Activated CD4-positive, alpha-beta T cell treated with anti-CD3 and anti-CD28 coated beads, Interleukin-2, amount 50 U/mL, for 48 hours (primary cell): ENCODE data around the gene LEAP2.
"Not testable (repeated sequence)": the region's sequence is repeated elsewhere in the genome, so short reads cannot be mapped to it uniquely, and the experiment has no call there.

ENCODE experiments used
- DNase-seq, 2 experiments: peaks; one replicate each; pipeline ENCODE4 v3.0.0-alpha.2; 2020

LEAP2 gene

DNA sequence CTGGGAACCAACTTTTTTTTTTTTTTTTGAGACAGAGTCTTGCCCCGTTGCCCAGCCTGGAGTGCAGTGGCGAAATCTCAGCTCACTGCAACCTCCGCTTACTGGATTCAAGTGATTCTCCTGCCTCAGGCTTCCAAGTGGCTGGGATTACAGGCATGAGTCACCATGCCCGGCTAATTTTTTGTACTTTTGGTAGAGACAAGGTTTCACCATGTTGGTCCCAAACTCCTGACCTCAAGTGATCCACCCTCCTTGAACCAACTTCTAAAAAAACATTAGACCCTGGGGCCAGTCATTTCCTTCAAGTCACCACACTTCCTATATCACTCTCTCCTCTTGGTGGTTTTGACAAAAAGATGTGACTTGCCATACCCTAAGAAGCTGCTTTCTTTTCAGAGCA is 32.2 kb upstream of the LEAP2 start:
- DNase-seq, result no peak

DNA sequence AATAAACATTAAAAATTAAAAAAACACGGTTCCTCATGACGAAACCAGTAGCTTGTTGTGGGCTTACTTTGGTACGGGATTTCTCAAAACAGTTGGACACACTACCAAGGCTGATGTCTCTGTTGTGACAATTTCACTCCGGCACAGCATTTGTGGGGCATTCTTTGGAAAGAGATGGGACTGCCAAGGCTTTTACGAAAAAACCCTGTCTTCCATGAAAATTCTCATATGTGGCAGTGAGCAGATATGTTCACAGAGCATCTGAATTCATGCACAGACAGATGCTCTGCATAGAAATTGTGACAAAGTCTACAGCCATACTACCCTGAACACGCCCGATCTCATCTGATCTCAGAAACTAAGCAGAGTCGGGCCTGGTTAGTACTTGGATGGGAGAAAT is 25.2 kb upstream of the LEAP2 start:
- DNase-seq, result no peak

DNA sequence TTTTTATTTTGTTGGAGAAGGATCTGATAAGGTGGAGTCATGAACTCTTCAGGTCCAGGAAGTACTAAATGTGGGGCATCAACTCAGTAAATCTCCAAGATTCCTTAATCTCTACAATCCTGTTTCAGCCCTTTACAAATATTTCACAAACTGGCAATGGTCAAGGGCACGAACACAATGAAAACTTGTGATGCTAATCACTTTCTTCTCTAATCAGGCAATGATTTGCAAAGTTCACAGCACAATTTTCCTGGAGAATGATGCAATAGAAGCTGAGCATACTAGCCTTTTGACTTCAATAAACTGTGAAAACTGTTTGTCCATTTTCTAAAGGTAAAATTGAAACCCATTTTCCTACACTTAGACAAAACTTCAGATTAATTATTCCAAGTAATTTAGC is 24.1 kb upstream of the LEAP2 start:
- no peak for DNase-seq

DNA sequence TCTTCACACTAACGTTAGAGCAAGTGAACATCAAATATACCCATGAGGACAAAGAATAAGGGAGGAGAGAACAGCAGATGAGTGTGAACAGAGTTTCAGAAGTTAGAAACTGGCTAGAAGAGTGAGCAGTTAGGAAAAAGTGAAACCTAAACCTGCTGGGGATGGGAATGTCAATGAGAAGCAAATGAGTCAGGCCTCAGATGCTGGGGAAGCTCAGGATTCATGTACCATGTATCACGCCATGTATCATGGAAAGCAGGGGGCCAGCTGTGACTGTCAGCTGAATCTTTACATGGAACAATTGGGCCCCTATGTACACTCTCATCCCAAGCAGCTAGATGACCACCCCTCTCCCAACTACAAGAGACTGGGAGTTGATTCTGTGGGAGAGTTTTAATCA is 23.4 kb upstream of the LEAP2 start:
- DNase-seq, result no peak

DNA sequence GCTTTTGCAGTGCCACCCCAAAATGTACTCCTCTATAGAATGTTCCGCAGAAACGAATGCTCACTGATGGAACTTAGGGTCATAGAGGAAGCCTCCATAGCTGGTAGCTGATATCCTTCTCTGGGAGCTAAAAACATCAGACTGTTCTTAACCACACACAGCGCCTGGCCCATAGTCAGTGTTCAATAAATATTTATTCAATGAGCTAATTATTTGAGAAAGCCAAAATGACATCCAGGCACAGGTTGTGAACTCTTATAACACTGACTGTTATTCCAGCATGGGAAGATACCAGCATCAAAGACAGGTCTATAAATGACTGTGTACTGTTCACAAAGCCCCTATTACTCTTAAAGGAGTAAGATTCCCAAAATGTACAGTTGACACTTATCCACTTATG is 20.1 kb upstream of the LEAP2 start:
- no peak for DNase-seq

DNA sequence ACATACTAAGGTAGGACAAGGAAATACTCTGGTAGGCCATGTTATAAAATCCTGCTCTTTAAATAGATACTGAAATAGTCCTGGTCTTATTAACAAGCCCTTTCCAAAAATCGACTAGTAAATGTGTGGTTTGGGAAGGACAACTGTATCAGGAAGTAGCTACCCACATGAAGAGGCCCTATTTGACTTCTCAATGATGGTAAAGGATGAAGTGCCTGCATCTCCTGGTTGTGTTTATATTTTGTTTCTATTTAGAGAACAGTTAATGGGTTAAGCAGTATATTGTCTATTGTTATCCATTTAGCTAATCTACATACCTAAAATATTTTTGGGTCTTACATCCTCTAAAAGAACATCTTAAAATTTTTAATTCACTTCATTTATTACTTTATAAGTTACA is 19.7 kb upstream of the LEAP2 start:
- no peak for DNase-seq

DNA sequence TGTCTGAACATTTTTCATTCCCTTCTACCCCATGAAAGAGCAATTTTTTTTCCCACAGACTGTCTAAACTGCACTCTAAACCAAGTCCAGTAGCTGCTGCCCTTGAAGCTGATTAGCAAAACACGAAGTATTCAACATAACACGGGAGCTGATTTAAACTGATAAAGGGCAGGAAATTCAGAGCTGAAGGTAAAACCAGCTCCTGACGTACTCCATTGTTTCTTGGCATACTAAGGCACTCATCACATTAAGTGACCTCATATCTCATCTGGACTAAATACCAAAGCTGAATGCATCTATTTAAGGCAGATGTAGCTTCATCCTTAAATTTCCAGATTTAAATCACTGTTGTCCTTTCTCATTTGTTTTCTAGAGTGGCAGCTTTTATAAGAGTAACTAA is 19.2 kb upstream of the LEAP2 start:
- no peak for DNase-seq

DNA sequence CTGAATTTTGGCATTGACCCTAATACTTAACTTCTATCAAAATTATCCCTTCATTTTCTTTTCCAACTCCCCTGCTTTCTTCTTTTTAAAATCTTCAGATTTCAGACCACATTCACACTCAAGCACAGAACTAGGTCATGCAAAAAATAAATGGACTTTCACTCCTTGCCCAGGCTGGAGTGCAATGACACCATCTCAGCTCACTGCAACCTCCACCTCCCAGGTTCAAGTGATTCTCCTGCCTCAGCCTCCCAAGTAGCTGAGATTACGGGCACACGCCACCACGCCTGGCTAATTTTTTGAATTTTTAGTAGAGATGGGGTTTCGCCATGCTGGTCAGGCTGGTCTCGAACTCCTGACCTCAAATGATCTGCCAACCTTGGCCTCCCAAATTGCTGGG is 18.5 kb upstream of the LEAP2 start:
- not testable (repeated sequence) for DNase-seq

DNA sequence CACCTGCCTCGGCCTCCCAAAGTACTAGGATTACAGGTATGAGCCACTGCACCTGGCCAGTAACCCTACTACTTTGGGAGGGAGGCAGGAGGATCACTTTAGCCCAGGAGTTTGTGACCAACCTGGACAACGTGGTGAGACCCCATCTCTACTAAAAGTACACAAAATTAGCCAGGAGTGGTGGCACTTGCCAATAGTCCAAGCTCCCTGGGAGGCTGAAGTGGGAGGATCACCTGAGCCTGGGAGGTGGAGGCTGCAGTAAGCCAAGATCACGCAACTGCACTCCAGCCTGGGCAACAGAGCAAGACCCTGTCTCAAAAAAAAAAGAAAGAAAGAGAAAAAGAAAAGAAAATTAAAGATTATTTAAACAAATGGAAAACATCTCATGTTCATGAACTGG is 17.5 kb upstream of the LEAP2 start:
- DNase-seq, result no peak

DNA sequence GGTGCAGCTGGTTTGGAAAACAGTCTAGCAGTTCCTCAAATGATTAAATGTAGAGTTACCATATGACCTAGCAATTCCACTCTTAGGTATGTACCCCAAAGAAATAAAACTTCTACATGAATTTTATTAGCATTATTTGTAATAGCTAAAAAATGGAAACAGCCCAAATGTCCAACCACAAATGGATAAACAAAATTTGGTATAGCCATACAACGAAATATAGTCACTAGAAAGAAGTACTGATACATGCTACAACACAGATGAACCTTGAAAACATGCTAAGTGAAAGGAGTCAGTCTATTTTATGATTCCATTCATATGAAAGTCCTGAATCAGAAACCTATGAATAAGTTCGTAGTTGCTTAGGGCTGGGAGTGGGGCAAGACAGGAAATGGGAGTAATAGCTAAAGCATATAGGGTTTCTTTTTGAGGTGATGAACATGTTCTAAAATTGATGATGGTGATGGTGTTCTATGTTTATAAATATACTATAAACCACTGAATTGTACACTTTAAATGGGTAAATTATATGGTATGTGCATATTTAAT is 13.5 kb upstream of the LEAP2 start:
- DNase-seq, result no peak

DNA sequence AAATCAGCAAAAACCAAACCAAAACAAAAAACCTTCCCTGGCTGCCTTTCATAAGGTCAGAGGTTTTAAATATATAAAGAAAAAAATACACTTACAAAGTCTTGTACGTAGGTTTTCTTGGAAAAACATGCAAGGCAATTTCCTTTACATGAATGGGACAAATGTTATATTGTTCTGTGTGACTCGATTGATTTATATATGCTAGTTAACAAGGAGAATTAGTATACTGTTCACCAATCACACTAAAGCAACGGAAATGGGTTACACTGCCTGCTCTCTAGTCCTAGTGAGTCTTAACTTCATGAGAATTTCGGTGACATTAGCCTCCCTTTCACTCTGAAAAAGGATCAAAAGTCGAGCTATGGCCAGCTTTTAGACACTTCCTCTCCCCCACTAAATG is 12.7 kb upstream of the LEAP2 start:
- DNase-seq, result no peak

DNA sequence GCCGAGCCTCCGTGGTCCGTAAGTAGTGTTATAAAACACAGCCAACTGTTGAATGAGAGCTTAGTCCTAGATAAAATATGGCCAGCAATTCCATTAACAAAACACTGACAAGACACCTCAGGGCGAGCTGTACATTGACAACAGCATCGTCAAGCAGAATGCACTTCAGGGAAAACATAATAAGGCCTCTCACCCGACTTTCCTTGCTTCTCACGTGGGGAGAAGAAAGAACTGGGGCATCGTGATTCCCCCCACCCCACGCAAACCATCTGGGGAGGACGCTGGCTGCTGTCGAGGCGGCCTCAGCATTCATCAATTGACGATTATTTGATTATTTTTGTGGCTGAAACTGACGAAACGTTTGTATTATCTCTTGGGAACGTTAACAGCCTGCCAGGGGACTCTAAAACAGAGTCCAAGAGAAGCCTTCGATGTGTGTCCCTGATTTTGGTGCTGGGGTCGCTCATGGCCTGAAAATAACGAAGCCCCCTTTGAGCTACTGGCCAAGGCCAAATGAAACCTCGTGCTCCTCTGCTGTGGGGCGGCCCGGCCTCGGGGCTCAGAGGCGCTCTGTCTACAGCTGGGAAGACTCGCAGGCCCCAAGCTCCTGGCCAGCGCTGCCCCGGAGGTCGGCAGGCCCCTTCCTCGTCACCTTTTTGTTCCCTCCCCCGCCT is 7.7 kb upstream of the LEAP2 start:
- DNase-seq, result no peak

DNA sequence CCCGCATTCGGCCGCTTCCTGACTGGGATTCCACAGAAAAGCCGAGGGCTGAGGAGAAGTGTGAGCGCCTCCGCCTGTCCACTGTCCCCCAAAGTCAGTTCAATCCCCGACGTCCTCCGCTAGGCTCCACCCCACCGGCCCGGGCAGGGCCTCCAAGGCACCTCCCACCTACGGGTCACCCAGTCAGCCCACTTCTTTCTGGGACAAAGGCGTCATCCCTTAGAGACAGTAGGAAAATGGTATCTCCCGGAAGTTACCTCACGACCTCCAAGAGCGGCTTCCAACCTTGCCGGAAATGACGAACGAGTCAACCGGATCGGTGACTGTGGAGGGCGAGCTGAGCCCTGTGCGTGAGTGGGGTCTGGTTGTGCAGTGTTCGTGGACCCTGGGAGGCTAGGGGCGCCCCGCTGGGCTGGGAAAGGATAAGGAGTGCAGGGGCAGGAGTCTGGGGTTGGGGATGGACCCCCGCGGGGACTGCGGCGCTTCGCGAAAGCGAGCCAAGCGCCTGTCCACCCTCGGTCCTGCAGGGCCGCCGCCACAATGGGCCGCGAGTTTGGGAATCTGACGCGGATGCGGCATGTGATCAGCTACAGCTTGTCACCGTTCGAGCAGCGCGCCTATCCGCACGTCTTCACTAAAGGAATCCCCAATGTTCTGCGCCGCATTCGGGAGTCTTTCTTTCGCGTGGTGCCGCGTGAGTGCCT is 7.0 kb upstream of the LEAP2 start, which contains the start of the genes GDF9 and UQCRQ:
Gene GDF9, minus strand, starts transcription at position 128 of the 704 bp plus-strand sequence. CDS start 1,936 bp downstream, outside the sequence.
Gene UQCRQ, plus strand, starts transcription at position 301 of the 704 bp plus-strand sequence. Its CDS starts 240 bp downstream, at position 541.
- DNase-seq, result peak; percentile 92 to 94

DNA sequence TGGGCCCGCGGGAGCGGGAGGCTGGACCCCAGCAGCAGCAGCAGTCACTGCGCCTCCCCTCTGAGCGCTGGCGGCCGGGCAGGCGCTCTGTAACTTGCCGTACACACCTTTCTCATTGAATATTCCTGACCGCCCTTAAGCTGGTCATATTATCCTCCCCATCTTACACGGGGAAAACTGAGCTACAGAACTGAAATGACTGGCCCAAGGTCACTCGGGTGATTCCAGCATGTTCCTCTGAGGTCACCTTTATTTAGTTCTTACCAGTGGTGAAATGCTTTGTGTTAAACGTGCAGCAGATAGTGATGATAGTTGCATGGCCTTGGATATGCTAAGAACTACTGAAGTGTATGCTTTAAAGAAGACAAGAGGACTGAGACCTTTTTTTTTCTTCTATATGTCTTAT is 6.4 kb upstream of the LEAP2 start:
- DNase-seq, result no peak

DNA sequence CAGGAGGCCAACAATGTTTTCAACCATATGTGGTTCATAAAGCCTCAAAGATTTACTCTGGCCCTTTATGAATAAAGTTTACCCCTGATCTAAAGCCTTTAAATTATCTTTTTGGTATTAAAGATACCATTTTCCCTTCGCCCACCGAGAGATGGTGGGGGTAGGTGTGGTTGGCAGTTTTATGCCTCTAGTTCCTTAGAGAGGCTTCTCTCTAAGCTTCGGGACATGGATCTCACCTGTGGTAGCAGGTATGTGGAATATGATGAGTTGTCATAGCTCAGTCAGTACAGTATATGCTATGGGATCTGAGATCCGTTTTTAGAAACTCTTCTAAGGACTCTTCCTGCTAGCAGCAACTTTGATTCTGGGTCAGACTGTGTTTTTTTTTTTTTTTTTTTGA is 4.7 kb upstream of the LEAP2 start:
- DNase-seq, result no peak

DNA sequence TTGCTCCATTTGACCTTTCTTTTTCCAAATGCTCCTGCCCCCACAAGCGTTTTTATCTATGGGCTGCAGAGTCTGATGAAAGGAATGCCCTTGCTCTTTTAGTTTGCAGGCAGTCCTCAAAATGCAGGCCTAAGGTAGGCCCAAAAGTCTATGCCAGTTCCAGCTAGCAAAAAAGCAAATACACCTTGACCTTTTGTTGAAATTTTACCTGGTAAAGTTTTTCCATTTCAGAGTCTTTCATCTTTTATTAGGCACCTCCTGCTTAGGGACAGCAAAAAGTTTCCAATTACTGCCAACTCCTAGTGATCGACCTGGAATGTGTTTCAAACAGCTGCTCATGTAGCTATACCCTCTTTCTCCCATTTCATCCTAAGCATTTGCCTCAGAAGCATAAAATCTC is 2.7 kb upstream of the LEAP2 start:
- DNase-seq, result no peak

DNA sequence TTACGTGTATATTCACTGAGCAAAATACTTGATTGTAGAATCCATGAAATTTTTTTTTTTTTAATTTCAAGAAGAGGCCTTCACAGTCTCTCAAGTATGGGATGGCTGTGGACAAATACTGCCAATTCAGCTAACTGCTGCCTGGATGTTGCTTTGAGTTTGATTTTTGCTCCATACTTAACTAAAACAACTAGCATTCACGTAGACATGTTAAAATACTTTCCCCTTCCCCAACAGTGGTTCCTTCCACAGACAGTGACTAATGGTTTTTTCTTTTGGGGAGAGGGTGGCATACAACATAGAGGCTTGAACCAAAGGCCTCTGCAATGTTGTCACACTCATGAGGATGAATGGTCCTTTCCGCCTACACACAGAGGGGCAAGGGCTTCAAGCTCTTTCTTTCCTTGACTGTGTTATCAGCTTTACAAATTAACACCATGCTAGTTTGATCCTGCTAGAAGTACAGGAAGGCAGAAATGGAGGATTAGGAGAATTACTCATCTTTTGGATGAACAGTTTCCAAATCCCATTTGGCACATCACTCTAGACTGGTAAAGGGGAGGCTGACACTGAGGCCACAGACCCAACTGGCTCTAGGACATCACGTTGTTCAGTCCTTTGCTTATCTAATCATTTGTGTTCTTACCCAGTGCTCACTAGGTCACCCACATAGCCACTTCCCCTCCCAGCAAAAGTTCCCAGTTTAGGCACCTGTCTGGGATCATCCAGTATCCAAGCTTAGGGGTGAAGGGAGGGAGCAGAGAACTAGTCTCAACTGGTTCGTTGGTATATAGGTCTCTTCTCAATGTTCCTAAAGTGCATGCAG is 1.8 kb upstream of the LEAP2 start:
- DNase-seq, result no peak

DNA sequence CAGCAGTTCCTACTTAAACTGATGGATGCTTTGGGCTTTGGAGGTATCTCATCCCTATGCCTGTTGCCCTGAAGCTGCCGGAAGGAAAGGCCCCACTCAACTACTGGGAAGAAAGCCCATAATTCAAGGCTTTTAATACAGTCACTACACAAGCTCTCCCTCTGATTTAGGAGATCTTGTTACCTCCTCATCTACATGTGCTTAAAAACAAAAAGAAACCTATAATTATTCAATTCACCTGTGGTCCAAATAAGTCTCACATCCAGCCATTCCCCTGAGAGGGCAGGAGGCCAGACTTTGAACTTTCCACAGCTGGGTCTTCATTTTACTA is 715 bp upstream of the LEAP2 start:
- no peak for DNase-seq

DNA sequence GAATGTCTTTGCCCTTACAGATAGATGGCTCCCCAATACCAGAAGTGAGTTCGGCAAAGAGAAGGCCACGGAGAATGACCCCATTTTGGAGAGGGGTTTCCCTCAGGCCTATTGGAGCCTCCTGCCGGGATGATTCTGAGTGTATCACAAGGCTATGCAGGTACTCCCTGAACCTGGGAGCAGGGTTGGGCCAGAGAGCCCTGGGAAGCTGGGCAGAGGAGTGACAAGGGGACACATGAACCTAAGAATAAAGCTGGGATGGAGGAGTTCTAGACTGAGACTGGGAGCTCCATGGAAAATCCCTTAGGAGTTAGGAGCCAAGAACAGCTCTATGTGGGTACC is 433 bp downstream of the LEAP2 start:
- DNase-seq, result no peak

DNA sequence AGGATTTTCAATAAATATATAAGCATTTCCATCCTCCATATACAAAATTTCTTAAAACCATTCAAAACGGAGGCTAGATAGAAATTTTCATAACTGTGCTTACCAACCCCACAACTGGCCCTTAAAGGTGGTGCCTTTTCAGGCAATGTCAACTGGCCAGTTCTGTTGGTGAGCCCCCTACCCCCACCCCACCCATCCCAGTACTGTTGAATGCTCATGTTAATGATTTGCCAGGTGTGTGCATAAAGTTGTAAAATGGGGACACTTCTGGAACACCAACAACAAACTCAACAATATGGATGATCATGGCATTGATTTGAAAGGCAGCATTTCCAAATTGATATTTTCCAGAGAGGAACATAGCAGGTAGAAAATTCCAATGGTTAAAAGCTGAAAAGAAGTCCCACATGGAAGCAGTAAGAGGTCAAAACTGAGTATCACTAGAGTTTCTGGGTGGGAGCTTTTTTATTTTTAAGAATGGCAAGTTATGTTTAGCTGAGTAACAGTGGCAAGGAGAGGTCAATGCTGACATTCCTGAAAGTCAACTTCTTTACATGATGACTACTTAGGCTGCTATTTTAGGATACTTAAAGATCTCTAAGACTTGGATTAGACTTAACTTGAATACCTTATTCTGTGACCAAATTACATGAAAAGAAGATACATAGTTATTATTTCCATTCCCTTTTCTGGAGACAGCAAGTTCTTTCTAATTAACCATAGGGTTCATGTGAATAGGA is 2.7 kb downstream of the LEAP2 start:
- no peak for DNase-seq

DNA sequence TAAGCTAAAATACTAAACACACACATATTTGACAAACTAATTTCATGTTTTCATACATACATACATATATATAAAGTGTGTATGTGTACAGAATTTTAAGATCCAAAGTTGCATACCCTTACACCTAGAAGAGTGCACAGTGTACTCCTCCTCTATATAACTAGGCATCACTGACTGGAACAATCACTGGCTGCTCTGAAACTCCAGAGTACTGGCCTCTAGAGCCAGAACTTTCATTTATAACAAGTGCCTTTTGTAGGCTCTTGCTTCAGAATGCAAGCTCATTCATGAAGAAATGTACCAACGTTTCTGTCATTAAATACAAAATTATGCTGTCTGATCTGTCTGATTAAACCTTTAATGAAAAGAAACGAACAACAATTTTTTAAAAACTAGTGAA is 4.0 kb downstream of the LEAP2 start:
- DNase-seq, result no peak

DNA sequence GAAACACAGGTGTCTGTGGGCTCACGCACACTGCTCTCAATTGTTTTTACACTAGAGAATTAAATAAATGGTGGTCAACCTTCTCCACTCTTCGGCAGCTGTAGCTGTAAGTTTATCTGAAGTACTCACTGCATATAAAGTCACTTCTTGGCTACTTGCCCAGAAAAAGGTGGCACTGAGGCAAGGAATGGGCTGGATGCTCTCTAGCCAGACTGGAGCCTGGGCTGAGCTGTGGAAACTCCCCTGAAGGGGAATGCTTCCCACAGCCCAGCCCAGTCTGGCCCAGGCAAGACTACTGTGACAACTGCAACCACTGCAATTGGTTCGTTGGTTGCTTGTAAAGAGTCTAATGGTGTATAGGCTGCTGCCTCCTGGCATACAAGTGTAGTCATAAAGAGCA is 4.5 kb downstream of the LEAP2 start:
- DNase-seq, result no peak

DNA sequence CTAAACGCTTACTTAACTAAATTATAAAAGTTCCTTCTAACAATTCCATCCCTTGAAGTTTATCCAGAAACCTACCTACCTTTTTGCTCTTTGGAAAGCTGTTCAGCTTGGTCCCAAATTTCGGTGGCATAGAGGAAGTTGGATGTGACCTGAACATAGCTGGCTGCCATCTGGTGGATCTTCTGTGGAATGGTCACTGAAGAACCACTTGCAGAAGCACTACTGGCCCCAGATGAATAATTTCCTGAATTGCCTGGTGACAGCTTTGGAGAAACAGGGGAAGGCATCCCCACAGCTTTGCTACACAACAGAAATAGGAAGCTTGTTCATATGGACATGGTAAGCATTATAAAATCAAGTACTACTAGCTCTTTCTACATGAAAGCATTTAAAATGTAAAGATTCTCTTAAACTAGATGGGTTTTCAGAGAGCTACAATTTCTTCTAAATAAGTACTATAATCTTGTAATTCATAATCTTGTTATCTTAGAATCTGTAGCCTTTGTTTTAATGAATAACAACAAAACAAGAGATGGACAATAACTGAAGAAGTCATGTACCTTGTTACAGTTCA is 9.9 kb downstream of the LEAP2 start:
- DNase-seq, result peak in 1 of 2 experiments; percentile 28
